CD14-positive monocyte (primary cell): ENCODE results near the gene ZFHX3. TPM values are rescaled to one million over a fixed set of nuclear protein-coding genes. Genes with fewer than 3 reads are reported as not detected.

Experiments used
- DNase-seq, 3 donors: peaks; one replicate each; pipeline ENCODE4 v3.0.0-alpha.2; 2011 to 2022
- H2AFZ ChIP-seq: 2 replicates; pipeline ENCODE4 v1.6.0; 2012; ENCODE audit warnings: mild to moderate bottlenecking, low read depth, low read length, inconsistent platforms; ENCODE audit not compliant: insufficient read depth, poor library complexity, severe bottlenecking
- H3K27ac ChIP-seq, 2 donors: 1 replicate in 1 of 2; 2 replicates in 1 of 2; pipeline ENCODE4 v1.5.1; 2012 to 2013; ENCODE audit warnings: low read length in 2 of 2, control low read depth in 1 of 2, inconsistent platforms in 1 of 2, low read depth in 1 of 2, mild to moderate bottlenecking in 1 of 2
- H3K27me3 ChIP-seq, 2 donors: one replicate each; pipeline versions ENCODE4 v1.6.0 to v1.6.1; 2011 to 2013; ENCODE audit warnings: low read length in 2 of 2; ENCODE audit not compliant: control insufficient read depth in 2 of 2, insufficient read depth in 2 of 2
- H3K36me3 ChIP-seq, 2 donors: replicated peaks in 1 of 2; 1 replicate in 1 of 2; 2 replicates in 1 of 2; pipeline versions ENCODE4 v1.5.1 to v1.6.1; 2012 to 2013; ENCODE audit warnings: low read length in 2 of 2, control low read depth in 1 of 2, inconsistent platforms in 1 of 2, mild to moderate bottlenecking in 1 of 2; ENCODE audit not compliant: insufficient read depth in 2 of 2, control insufficient read depth in 1 of 2
- H3K4me1 ChIP-seq, 2 donors: 1 replicate in 1 of 2; 2 replicates in 1 of 2; pipeline versions ENCODE4 v1.5.1 to v1.6.1; 2012 to 2013; ENCODE audit warnings: low read length in 2 of 2, control low read depth in 1 of 2, inconsistent platforms in 1 of 2, mild to moderate bottlenecking in 1 of 2, moderate library complexity in 1 of 2; ENCODE audit not compliant: insufficient read depth in 2 of 2, control insufficient read depth in 1 of 2
- H3K4me2 ChIP-seq: replicated peaks from 2 replicates; pipeline ENCODE3; 2012; ENCODE audit warnings: low read length, moderate library complexity, mild to moderate bottlenecking; ENCODE audit not compliant: poor library complexity, severe bottlenecking; ENCODE audit errors: extremely low read depth
- H3K4me3 ChIP-seq, 3 experiments: fragments of 200-600 bp in 1 of 3; sonication (generic) in 1 of 3; replicated peaks in 1 of 3; 1 replicate in 2 of 3; 2 replicates in 1 of 3; pipeline ENCODE4 v1.5.1; 2011 to 2013; ENCODE audit warnings: low read length in 3 of 3, mild to moderate bottlenecking in 3 of 3, control low read depth in 2 of 3, low read depth in 2 of 3, inconsistent platforms in 1 of 3, moderate library complexity in 1 of 3
- H3K79me2 ChIP-seq: 2 replicates; pipeline ENCODE4 v1.6.0; 2012; ENCODE audit warnings: mild to moderate bottlenecking, control low read depth, inconsistent platforms, low read length, moderate library complexity; ENCODE audit not compliant: insufficient read depth
- H3K9ac ChIP-seq: 2 replicates; pipeline ENCODE4 v1.6.0; 2017; ENCODE audit warnings: low read length, mild to moderate bottlenecking; ENCODE audit not compliant: insufficient read depth, poor library complexity, severe bottlenecking
- H3K9me3 ChIP-seq, 2 donors: replicated peaks in 1 of 2; 1 replicate in 1 of 2; 2 replicates in 1 of 2; pipeline versions ENCODE4 v1.5.1 to v1.6.1; 2012 to 2013; ENCODE audit warnings: low read length in 2 of 2, control low read depth in 1 of 2; ENCODE audit not compliant: control insufficient read depth in 1 of 2, insufficient read depth in 1 of 2
- H4K20me1 ChIP-seq: 2 replicates; pipeline ENCODE4 v1.6.0; 2012; ENCODE audit warnings: mild to moderate bottlenecking, low read length, control low read depth, moderate library complexity; ENCODE audit not compliant: insufficient read depth
- H3K27ac Mint-ChIP-seq, 7 donors: one replicate each; pipeline ENCODE4 v1.8.0; 2020; ENCODE audit warnings: mild to moderate bottlenecking in 7 of 7, mixed read lengths in 7 of 7, moderate library complexity in 6 of 7, inconsistent platforms in 2 of 7
- H3K27me3 Mint-ChIP-seq, 3 donors: one replicate each; pipeline ENCODE4 v1.8.0; 2021 to 2022; ENCODE audit warnings: low read depth in 3 of 3, mild to moderate bottlenecking in 3 of 3, mixed read lengths in 3 of 3, moderate library complexity in 3 of 3, inconsistent platforms in 1 of 3
- H3K36me3 Mint-ChIP-seq, 2 donors: one replicate each; pipeline ENCODE4 v1.8.0; 2020; ENCODE audit warnings: mixed read lengths in 2 of 2, inconsistent platforms in 1 of 2, mild to moderate bottlenecking in 1 of 2
- H3K4me1 Mint-ChIP-seq: one replicate; pipeline ENCODE4 v1.8.0; 2020; ENCODE audit warnings: mild to moderate bottlenecking, mixed read lengths
- H3K4me3 Mint-ChIP-seq, 2 donors: one replicate each; pipeline ENCODE4 v1.8.0; 2020; ENCODE audit warnings: mild to moderate bottlenecking in 2 of 2, mixed read lengths in 2 of 2, moderate library complexity in 1 of 2
- H3K9me3 Mint-ChIP-seq, 7 donors: one replicate each; pipeline ENCODE4 v1.8.0; 2020 to 2022; ENCODE audit warnings: mixed read lengths in 7 of 7, mild to moderate bottlenecking in 6 of 7, moderate library complexity in 6 of 7, inconsistent platforms in 2 of 7
- CTCF ChIP-seq: fragments of 200-600 bp; IDR thresholded peaks from one replicate; pipeline ENCODE4 v1.8.0; 2022; ENCODE audit warnings: antibody characterized with exemption, mild to moderate bottlenecking
- WGBS: methylation state at CpG from one replicate; pipeline ENCODE4 v1.1.5; 2013; ENCODE audit warnings: missing lambda C conversion rate; ENCODE audit not compliant: insufficient coverage; 5-methylcytosine and 5-hydroxymethylcytosine counted together
- intact Hi-C, 2 donors: fragments of 100-400 bp; cut with micrococcal nuclease; formaldehyde crosslinking; loops; one replicate each; pipeline versions ENCODE4 v1.15.0 to v1.15.1; 2023
- polyA plus RNA-seq, 3 donors: library from polyadenylated mRNA; depleted of rRNA in 1 of 3; unstranded in 2 of 3; stranded (reverse) in 1 of 3; fragments of 300-500 nt in 2 of 3; fragments of >200 nt in 1 of 3; fragmentation: Illumina TruSeq in 2 of 3; gene quantifications; 1 replicate in 2 of 3; 2 replicates in 1 of 3; pipeline ENCODE4 v1.2.3, GENCODE V29; 2012 to 2021

The ZFHX3 gene
- polyA plus RNA-seq, 3 donors = 0.42 to 4.2 (median 0.43) TPM

- Mint-ChIP-seq H3K27me3 (peaks cover 0 to 4% (median 3%) of the 10 kb centered on the region in 3 donors), H3K9me3 (no peaks in the 10 kb centered on the region), H3K27ac (peak overlapping the region in 1 of 7 donors; percentile 40), H3K4me3 (no peak overlapping the region), H3K36me3 (peaks cover 0 to 4% of the 10 kb centered on the region in 2 donors), H3K4me1 (peaks cover 27% of the 10 kb centered on the region)
- no peaks in the 10 kb centered on the region for H3K27me3 ChIP-seq
- intact Hi-C loops = no loop called here
- peaks cover 9 to 15% of the 10 kb centered on the region in 2 donors for H3K4me1 ChIP-seq
- H3K36me3 ChIP-seq = no peaks in the 10 kb centered on the region
- H3K27ac ChIP-seq = no peak overlapping the region
- no peak for TF ChIP-seq CTCF
- no peaks in the 10 kb centered on the region for H3K9me3 ChIP-seq
- H3K79me2 ChIP-seq = peaks cover 13% of the 10 kb centered on the region
- no peak overlapping the region for H3K4me2 ChIP-seq
- no peak overlapping the region for H3K9ac ChIP-seq
- WGBS = 85% methylated on average over 8 of the region's 12 CpGs
- H3K4me3 ChIP-seq = no peak overlapping the region
- peaks cover 97% of the 10 kb centered on the region for H4K20me1 ChIP-seq
- H2AFZ ChIP-seq = no peak overlapping the region
- DNase-seq = no peak
Measured at GRCh38 chr16:73020409-73020884, 27.5 kb downstream of the ZFHX3 start.

GRCh38 chr16:73019457-73020362 lies 28.2 kb downstream of the ZFHX3 start:
- Histone ChIP-seq H3K4me2 (no peak overlapping the region), H3K27me3 (no peaks in the 10 kb centered on the region), H3K9me3 (no peaks in the 10 kb centered on the region), H3K9ac (no peak overlapping the region), H3K4me3 (no peak overlapping the region), H3K79me2 (peaks cover 18% of the 10 kb centered on the region), H3K27ac (no peak overlapping the region), H3K4me1 (peaks cover 10 to 17% of the 10 kb centered on the region in 2 donors), H3K36me3 (no peaks in the 10 kb centered on the region), H4K20me1 (peaks cover 97% of the 10 kb centered on the region), H2AFZ (no peak overlapping the region)
- Mint-ChIP-seq H3K4me3 (no peak overlapping the region), H3K4me1 (peaks cover 27% of the 10 kb centered on the region), H3K27me3 (peaks cover 0 to 4% (median 3%) of the 10 kb centered on the region in 3 donors), H3K27ac (peak overlapping the region in 3 of 7 donors; percentile 27 to 58 (median 55)), H3K9me3 (no peaks in the 10 kb centered on the region), H3K36me3 (peaks cover 0 to 4% of the 10 kb centered on the region in 2 donors)
- no peak for DNase-seq
- TF ChIP-seq CTCF = no peak
- 97% methylated on average over 16 of the region's 19 CpGs for WGBS
- intact Hi-C loops = loop anchor here in 1 of 2 donors (2.0 kb wide), 1 partner anchor 25 kb away; no protein-coding TSS in a partner anchor
